ENCODE measurements around the gene SPAG6.
"Not testable (repeated sequence)": the region's sequence is repeated elsewhere in the genome, so short reads cannot be mapped to it uniquely, and the experiment has no call there.

The SPAG6 gene

GRCh38 chr10:22379059-22379458 is 33.8 kb downstream of the SPAG6 start:
- peak in 1 of 5 donors; percentile 15 for DNase-seq

GRCh38 chr10:22381262-22381661 is 36.0 kb downstream of the SPAG6 start:
- DNase-seq: no peak

GRCh38 chr10:22386503-22386902 is 41.2 kb downstream of the SPAG6 start:
- DNase-seq: no peak

GRCh38 chr10:22389856-22390589 is 44.7 kb downstream of the SPAG6 start:
- no peak for DNase-seq

DNA sequence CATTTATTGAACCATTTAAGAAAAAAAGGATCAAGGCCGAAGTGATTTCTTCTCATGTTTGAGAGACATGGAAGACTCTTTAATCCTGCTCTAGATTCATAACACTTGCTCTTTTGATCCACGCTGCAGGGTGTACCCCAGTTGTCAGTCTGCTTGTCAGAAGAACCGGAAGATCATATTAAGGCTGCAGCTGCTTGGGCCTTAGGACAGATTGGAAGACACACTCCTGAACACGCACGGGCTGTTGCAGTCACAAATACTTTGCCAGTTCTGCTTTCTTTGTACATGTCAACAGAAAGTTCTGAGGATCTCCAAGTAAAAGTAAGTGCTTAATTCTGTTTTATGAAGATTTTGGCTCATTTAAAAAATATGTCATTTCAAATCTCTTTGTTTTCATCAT is 46.3 kb downstream of the SPAG6 start:
- DNase-seq: no peak

DNA sequence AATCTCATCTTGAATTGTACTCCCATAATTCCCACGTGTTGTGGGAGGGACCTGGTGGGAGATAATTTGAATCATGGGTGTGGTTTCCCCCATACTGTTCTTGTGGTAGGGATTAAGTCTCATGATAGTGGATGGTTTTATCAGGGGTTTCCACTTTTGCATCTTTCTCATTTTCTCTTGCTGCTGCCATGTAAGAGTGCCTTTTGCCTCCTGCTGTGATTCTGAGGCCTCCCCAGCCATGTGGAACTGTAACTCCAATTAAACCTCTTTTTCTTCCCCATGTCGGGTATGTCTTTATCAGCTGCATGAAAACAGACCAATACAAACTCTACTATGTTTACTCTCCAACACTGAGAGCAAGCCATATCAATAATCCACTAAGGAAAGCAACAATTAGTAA is 50.9 kb downstream of the SPAG6 start:
- not testable (repeated sequence) for DNase-seq

DNA sequence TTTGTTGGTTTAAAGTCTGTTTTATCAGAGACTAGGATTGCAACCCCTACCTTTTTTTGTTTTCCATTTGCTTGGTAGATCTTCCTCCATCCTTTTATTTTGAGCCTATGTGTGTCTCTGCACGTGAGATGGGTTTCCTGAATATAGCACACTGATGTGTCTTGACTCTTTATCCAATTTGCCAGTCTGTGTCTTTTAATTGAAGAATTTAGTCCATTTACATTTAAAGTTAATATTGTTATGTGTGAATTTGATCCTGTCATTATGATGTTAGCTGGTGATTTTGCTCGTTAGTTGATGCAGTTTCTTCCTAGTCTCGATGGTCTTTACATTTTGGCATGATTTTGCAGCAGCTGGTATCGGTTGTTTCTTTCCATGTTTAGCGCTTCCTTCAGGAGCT is 61.6 kb downstream of the SPAG6 start:
- not testable (repeated sequence) for DNase-seq

- no peak for DNase-seq
Measured at GRCh38 chr10:22410394-22410793, 65.1 kb downstream of the SPAG6 start.

- no peak for DNase-seq
Measured at GRCh38 chr10:22410846-22411245, 65.5 kb downstream of the SPAG6 start.

DNA sequence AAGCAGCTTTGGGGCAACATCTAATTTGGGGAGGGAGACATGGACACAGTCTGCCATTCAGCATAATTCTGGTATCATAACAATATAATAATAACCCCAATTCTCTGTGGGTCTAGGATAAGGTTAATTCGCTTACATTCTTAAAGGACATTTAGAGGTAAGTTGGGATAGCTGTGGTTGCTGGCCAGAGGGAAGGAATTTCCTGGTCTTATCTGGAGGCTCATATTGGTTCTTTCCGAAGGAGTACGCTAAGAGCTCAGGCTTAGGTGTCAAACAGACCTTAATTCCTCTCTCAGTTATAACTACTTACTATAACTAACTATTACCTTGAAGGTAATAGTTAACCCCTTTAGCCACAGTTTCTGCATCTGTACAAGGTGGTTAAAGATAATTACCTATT is 68.8 kb downstream of the SPAG6 start:
- no peak for DNase-seq

DNA sequence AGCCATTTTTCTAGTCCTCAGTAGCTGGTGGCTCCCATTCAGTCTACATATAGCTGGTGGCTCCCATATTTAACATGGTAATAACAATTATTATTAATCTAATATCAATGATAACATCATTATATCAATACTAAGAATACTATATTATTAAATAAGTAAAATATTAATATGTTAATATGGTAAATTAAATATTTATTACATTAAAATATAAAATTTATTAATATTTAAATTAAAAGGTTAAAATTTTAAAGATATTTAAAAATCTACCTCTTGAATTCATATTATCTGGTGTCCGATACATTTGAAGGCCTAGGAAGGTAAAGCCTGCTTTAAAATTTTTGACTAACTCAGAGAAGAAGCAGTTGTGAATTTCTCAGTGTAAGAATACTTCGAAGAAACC is 69.8 kb downstream of the SPAG6 start:
- no peak for DNase-seq

DNA sequence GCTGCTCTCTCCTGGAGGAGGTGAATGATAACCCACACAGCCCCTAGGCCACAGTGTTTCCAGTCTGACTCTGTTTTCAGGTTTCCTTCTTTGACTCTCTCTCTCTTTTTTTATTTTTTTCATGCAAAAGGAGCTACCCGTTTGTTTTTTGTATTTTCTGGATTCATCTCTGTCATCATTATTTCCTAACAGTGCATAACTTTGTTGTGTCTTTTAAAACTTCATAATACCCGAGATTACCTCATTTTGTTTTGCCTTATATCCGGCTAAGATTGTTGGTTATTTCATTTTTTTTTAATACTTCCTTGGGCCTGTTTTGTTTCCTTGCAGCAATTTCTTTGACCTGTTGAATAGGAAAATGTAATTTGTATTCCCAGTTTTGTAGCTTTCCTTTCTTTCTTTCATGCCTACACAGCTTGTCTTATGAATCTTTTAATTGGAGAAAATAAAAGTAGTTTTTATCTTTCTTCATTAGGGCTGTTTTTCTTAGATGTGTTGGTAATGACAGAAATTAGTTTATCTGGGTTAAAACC is 72.5 kb downstream of the SPAG6 start:
- DNase-seq: no peak

GRCh38 chr10:22420787-22421517 is 75.7 kb downstream of the SPAG6 start:
- peak in 1 of 5 donors; percentile 17 for DNase-seq

DNA sequence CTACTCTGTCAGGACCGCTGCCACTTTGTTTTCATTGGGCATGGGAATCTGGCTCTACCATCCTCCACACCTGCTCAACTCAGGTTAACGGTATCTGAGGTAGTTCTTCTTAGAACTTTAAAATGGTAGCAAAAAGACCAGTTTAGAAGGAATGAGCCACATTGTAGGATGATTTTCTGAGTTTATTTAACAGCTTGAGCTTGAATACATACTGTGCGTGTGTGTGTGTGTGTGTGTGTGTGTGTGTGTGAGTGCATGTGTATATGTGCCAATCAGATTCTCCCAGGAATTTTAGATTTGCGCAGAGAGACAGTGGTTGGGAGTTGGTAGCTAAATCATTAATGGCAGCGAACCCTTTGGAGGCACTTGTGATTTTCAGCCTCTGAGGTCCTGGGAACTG is 81.4 kb downstream of the SPAG6 start:
- DNase-seq: no peak

GRCh38 chr10:22427101-22427500 is 81.8 kb downstream of the SPAG6 start:
- no peak for DNase-seq

DNA sequence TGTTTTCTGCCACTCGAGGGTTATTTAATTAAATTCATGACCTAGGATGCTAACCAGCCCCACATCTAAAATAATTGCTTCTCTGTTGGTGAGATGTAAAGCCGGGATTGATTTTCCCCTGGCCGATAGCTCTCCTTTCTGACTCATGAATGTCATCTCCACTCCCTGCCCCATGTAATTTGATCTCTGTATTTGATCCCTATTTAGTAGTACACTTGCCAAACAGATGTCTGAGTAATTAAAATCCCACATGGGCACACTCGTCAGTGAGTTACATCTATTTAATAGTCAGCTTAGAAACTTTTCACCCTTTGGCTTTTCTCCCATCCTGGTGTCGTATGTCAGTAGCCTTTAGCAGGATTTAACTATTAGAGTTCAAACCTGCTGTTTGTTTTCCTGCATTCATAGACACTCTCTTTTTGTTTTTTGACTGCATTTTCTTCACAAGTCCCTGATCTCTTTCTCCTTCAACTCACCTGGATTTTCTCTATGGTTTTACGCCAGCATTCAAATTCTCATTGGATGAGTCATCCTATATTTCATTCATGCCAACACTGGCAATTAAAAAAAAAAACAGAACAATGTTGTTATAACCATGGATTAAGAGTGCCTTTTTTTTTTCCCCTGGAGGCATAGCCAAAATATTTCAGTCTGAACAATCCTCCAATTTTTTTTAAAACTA is 82.7 kb downstream of the SPAG6 start:
- DNase-seq: no peak

DNA sequence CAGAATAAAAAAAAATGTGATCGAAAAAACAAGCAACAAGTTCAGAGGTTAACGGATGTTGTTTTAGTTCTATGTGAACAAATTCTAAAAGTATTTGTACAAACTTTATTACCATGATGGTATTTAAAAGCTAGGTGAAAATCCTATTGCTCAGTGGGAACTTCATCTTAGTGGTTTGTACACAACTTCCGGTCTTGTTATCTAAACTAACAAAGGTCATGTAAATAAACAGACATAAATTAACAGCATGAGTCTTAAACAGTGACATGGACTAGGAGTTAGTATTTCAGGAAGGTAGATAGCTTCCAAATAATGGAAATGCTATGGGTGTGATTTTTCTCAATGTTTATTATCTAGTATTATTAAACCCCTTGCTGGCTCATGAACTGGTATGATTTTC is 83.8 kb downstream of the SPAG6 start:
- DNase-seq: no peak

- DNase-seq: no peak
Measured at GRCh38 chr10:22429981-22430421, 84.7 kb downstream of the SPAG6 start.

DNA sequence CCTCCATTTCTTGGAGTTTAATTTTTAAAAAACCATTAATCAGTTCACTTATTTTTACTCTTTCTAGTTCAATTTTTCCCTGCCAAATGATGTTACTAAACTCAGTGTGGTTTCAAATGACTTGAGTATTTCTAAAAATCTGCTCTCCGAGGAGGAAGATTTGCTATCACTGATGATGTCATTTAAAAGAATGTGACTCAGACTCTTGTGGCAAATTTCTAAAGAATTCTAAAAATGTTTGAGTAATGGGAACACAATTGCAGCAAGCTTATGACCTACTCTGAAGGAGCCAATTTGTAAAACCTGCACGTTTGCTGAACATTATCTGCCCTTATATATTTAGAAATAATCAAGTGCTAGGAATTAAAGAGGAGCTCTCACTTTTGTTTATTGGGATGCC is 88.6 kb downstream of the SPAG6 start:
- DNase-seq: peak in 1 of 5 donors; percentile 17

DNA sequence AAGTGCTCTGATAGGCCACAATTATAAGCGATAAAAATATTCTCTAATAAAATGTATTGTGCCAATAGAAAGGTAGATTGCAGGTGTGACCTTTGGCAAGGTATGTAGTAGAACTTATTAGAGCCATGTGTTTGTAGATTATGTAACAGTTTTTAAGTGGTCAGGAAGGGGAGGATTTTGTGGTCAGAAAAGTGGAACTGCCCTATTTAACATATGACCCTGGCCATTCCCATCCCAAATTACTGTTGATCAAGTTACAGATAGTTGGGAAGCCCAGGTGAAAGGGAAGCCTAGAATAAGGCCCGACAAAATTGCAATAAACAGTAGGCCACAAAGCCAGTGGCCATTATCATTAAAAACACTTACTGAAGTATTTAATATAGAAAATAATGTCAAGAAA is 89.2 kb downstream of the SPAG6 start:
- DNase-seq: no peak

DNA sequence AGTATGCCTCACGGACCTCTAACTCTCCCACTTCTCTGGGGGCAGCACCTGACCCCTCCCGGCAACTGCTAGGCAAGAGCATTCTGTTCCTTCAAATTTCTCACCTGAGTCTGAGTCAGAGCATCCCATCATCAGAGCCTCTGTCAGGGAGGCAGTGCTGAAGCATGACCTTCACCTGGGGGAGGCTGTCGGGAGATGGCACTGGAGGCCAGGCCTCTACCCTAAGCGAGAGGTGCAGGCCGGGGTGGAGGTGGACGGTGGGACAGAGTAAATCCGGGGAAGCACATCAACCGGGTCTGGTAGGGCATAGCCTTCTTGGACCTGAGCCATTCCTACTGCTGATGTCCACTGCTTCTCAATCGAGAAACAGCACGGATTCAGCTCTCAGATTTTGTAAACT is 90.4 kb downstream of the SPAG6 start:
- no peak for DNase-seq

- DNase-seq: no peak
Measured at GRCh38 chr10:22436526-22436892, 91.2 kb downstream of the SPAG6 start.

DNA sequence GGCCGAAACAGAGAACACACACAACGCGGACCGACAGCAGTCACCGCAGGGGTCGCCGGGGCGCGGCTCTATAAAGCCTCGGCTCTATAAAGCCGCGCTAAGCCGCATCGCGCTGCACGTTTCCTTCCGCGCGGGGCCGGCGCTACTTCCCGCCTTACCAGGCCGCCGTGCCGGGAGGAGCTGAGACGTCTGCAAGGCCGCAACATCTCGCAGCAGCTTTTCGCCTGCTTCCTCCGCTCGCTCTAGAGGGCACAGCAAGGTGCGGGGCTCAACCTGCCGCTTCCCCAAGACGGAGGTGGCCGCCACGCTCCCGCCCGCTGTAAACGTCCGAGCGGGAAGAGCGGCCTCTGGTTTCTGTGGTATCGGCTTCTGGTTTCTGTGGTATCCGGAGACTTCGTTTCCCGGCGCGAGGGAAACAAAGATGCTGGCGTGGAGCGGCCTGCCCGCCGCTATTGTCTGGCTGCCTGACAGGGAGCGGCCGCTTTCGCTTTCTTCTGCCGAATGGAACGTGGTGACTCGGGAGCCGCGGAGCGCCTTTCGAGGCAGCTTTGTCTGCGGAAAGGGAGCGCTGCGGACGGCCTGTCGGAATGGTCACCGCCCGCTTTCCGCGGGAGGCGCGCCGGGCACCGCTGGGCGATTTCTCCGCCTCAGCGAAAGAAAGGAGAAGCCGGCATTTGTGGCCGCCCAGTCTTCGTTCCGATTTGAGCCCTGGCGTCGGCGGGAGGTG is 91.8 kb downstream of the SPAG6 start:
- DNase-seq: peak; percentile 70 to 93 (median 79)
